Osteocyte (in vitro differentiated cells): ENCODE data around the gene PTPN12. TPM values are rescaled to one million over a fixed set of nuclear protein-coding genes. Genes with fewer than 3 reads are reported as not detected.

ENCODE experiments used
- DNase-seq: peaks from one replicate; pipeline ENCODE4 v3.0.0; 2021; ENCODE audit warnings: mixed read lengths; ENCODE audit not compliant: unreplicated experiment; ENCODE audit errors: extremely low spot score
- H3K27ac Mint-ChIP-seq: one replicate; pipeline ENCODE4 v1.8.0; 2021; ENCODE audit warnings: mild to moderate bottlenecking, mixed read lengths; ENCODE audit not compliant: unreplicated experiment
- H3K27me3 Mint-ChIP-seq: one replicate; pipeline ENCODE4 v1.8.0; 2021; ENCODE audit warnings: mixed read lengths; ENCODE audit not compliant: unreplicated experiment
- H3K36me3 Mint-ChIP-seq: one replicate; pipeline ENCODE4 v1.8.0; 2021; ENCODE audit warnings: mixed read lengths; ENCODE audit not compliant: unreplicated experiment
- H3K4me1 Mint-ChIP-seq: one replicate; pipeline ENCODE4 v1.8.0; 2021; ENCODE audit warnings: mixed read lengths; ENCODE audit not compliant: unreplicated experiment
- H3K4me3 Mint-ChIP-seq: one replicate; pipeline ENCODE4 v1.8.0; 2021; ENCODE audit warnings: mild to moderate bottlenecking, moderate library complexity, mixed read lengths; ENCODE audit not compliant: unreplicated experiment
- H3K9me3 Mint-ChIP-seq: one replicate; pipeline ENCODE4 v1.8.0; 2021; ENCODE audit warnings: mixed read lengths; ENCODE audit not compliant: unreplicated experiment
- total RNA-seq: library from RNA; stranded (reverse); gene quantifications from 2 replicates; pipeline ENCODE4 v1.2.1, GENCODE V29; 2021
- TF ChIP-seq, protein P1 (sequence below): fragments of 200-600 bp; sonication (generic); IDR thresholded peaks from 2 replicates; pipeline ENCODE4 v1.5.0; 2021; ENCODE audit warnings: antibody characterized with exemption, mild to moderate bottlenecking, moderate library complexity

The PTPN12 gene
- total RNA-seq, 1 donor from 2014 or later = 85.4 TPM

DNA sequence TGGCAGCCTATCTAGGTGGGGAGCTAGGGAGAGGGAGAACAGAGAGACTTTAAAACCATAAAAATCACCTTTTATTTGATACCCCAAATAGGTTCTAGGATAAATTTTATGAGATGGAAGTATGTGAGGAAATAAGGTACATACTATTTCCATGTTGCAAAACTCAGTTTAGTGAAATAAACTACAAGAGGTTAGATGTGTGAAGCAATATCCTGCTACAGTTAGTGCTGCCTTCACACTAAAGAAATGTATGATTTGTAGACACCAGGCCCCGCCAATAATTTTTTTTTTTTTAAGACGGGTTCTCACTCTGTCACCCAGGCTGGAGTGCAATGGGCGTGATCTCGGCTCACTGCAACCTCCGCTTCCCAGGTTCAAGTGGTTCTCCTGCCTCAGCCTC lies 124.7 kb downstream of the PTPN12 start:
- Mint-ChIP-seq H3K4me1 (no peaks in the 10 kb centered on the region), H3K27ac (no peak overlapping the region), H3K36me3 (peaks cover 8% of the 10 kb centered on the region), H3K9me3 (no peaks in the 10 kb centered on the region), H3K4me3 (no peak overlapping the region), H3K27me3 (no peaks in the 10 kb centered on the region)
- TF ChIP-seq, protein P1, sequence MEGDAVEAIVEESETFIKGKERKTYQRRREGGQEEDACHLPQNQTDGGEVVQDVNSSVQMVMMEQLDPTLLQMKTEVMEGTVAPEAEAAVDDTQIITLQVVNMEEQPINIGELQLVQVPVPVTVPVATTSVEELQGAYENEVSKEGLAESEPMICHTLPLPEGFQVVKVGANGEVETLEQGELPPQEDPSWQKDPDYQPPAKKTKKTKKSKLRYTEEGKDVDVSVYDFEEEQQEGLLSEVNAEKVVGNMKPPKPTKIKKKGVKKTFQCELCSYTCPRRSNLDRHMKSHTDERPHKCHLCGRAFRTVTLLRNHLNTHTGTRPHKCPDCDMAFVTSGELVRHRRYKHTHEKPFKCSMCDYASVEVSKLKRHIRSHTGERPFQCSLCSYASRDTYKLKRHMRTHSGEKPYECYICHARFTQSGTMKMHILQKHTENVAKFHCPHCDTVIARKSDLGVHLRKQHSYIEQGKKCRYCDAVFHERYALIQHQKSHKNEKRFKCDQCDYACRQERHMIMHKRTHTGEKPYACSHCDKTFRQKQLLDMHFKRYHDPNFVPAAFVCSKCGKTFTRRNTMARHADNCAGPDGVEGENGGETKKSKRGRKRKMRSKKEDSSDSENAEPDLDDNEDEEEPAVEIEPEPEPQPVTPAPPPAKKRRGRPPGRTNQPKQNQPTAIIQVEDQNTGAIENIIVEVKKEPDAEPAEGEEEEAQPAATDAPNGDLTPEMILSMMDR = no peak
- DNase-seq = no peak

DNA sequence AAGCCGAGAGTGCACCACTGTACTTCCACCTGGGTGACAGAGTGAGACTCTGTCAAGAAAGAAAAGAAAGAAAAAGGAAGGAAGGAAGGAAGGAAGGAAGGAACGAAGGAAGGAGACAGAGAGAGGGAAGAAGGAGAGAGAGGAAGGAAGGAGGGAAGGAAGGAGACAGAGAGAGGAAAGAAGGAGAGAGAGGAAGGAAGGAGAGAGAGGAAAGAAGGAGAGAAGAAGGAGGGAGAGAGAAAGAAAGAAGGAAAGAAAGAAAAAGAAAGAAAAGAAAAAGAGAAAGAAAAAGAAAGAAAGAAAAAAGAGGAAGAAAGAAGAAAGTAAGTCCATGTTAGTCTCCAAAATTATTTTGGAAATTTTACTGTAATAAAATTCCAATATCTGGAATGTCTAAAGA lies 125.8 kb downstream of the PTPN12 start:
- TF ChIP-seq, protein P1 = no peak
- no peaks in the 10 kb centered on the region for H3K9me3 Mint-ChIP-seq
- H3K27ac Mint-ChIP-seq = no peak overlapping the region
- H3K4me3 Mint-ChIP-seq = no peak overlapping the region
- H3K4me1 Mint-ChIP-seq = no peaks in the 10 kb centered on the region
- peaks cover 10% of the 10 kb centered on the region for H3K36me3 Mint-ChIP-seq
- no peaks in the 10 kb centered on the region for H3K27me3 Mint-ChIP-seq
- DNase-seq = no peak

DNA sequence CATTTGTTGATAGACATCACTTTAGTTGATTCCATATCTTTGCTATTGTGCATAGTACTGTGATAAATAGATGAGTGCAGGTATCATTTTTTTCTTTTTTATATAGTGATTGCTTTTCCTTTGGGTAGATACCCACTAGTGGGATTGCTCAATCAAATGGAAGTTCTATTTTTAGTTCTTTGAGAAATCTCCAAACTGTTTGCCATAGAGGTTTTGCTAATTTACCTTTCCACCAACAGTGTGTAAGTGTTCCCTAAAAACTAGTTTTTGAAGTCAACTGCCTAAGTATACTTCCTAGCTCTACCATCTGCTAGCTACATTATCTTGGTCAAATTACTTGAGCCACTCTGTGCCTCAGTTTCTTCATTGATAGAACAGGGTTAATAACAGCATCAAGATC lies 127.6 kb downstream of the PTPN12 start:
- no peaks in the 10 kb centered on the region for H3K9me3 Mint-ChIP-seq
- H3K4me1 Mint-ChIP-seq = no peaks in the 10 kb centered on the region
- H3K27ac Mint-ChIP-seq = no peak overlapping the region
- no peak for DNase-seq
- H3K4me3 Mint-ChIP-seq = no peak overlapping the region
- TF ChIP-seq, protein P1 = no peak
- H3K36me3 Mint-ChIP-seq = peaks cover 2% of the 10 kb centered on the region
- H3K27me3 Mint-ChIP-seq = no peaks in the 10 kb centered on the region

DNA sequence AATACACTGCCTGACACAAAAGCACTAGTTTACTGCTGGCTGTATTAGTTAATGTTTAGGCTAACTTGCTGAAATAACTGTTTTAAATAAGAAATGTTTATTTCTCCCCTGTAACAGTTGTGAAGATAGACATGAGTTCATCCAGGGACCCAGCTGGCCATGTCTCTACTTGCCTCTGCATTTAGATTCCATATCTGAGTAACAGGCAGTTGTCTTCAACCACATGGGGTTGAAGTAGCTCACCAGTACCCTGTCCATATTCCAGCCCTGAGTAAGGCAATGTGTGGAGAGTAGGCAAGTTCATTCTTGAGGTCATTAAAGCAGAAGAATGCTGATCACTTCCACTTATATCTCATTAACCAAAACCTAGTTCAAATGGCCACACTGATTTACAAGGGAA lies 128.1 kb downstream of the PTPN12 start:
- no peaks in the 10 kb centered on the region for H3K27me3 Mint-ChIP-seq
- H3K27ac Mint-ChIP-seq = no peak overlapping the region
- H3K4me3 Mint-ChIP-seq = no peak overlapping the region
- peaks cover 2% of the 10 kb centered on the region for H3K36me3 Mint-ChIP-seq
- no peaks in the 10 kb centered on the region for H3K9me3 Mint-ChIP-seq
- H3K4me1 Mint-ChIP-seq = no peaks in the 10 kb centered on the region
- DNase-seq = no peak
- TF ChIP-seq, protein P1 = no peak

DNA sequence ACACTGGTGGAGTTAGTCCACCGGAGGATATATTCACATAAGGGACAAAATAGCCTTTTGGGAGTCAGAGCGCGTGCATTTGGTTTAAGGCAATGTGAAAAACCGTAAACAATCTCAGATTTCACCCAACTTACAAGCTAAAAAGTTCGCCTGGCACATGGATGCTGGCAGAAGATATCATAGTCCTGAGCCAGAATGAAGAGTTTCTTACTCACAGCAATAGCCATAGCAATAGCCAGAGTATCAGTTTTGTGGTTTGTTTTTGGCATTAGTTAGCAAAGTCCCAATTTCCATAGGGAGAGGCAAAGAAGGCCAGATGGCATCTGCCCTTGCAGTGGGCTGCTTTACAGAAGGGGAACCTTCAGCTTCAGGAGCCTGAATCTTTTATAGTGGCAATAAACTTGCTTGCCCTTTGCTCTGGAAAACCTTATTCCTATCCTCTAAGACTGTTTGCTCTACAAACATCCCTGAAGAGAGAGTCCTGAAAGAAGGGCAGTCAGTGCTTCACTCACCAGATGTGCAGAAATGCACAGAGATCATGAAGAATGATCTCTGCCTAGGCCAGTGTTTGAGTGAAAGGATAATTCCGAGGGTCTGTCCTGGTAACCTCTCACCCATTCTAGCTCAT lies 130.5 kb downstream of the PTPN12 start:
- H3K4me3 Mint-ChIP-seq = no peak overlapping the region
- no peak overlapping the region for H3K27ac Mint-ChIP-seq
- TF ChIP-seq, protein P1 = no peak
- DNase-seq = no peak
- H3K4me1 Mint-ChIP-seq = no peaks in the 10 kb centered on the region
- H3K36me3 Mint-ChIP-seq = peaks cover 2% of the 10 kb centered on the region
- no peaks in the 10 kb centered on the region for H3K27me3 Mint-ChIP-seq
- no peaks in the 10 kb centered on the region for H3K9me3 Mint-ChIP-seq
